ENCODE measurements around the gene CYP2C18.
"Not testable (repeated sequence)": the region's sequence is repeated elsewhere in the genome, so short reads cannot be mapped to it uniquely, and the experiment has no call there.

Gene CYP2C18

DNA sequence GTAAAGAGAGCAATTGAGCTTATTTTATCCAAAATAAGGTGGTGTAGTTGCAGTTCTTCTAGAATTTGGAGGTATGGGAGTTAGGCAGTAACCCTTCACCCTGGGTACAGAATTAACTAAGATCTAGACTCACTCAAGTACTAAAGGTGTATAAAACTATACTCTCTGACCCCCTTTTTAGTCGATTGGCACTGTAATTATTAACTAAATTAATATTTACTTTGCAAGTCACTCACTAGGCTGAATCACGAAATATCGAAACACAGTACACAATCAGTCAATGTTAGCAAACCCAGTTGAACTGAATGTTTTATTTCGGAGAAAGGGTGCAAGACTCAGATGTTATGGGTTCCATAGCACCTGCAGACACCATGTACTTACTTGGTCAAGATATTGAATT lies 64.3 kb downstream of the CYP2C18 start:
- no peak for DNase-seq

DNA sequence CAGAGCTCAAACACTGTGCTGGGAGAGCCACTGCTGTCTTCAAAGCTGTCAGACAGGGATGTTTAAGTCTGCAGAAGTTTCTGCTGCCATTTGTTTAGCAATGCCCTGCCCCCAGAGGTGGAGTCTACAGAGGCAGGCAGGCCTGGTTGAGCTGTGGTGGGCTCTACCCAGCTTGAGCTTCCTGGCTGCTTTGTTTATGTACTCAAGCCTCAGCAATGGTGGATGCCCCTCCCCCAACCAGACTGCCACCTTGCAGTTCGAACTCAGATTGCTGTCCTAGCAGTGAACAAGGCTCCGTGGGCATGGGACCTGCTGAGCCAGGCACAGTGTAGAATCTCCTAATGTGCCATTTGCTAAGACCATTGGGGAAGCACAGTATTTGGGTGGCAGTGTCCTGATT lies 74.4 kb downstream of the CYP2C18 start:
- DNase-seq, result no peak

DNA sequence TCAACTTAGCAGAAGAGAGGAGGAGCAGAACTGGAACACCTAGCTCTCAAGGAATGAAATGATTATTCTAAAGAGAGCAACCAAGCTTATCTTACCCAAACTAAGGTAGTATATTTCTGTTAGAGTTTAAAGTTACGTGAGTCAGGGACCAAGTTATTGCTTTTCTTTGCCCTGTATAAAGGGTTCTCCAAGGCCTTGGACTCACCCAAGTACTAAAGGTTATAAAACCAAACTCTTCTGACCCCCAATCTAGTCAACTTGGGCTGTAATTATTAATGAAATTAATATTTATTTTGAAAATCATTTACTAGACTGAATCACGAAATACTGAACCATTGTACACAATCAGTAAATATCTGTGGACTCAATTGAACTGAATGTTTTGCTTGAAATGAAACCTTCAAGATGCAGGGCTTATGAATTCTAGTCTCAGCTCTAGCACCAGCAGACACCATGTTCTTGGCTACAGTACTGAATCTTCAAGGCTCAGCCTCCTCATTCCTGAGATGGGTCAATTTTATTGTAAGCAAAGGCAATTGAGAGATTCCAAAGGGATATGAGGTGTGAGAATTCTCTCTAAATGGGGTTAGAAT lies 77.2 kb downstream of the CYP2C18 start:
- no peak for DNase-seq

DNA sequence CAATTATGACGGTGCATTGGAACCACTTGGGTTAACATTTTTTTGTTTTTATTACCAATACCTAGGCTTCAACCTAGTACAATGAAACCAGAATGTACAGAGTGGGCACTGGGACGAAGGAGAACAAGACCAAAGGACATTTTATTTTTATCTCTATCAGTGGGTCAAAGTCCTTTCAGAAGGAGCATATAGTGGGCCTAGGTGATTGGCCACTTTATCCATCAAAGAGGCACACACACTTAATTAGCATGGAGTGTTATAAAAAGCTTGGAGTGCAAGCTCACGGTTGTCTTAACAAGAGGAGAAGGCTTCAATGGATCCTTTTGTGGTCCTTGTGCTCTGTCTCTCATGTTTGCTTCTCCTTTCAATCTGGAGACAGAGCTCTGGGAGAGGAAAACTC lies 78.9 kb downstream of the CYP2C18 start, which contains the start of gene CYP2C19:
CYP2C19 (plus strand) TSS at position 289 of the 400 bp plus-strand sequence; CDS start at position 314, 25 bp downstream.
- no peak for DNase-seq

DNA sequence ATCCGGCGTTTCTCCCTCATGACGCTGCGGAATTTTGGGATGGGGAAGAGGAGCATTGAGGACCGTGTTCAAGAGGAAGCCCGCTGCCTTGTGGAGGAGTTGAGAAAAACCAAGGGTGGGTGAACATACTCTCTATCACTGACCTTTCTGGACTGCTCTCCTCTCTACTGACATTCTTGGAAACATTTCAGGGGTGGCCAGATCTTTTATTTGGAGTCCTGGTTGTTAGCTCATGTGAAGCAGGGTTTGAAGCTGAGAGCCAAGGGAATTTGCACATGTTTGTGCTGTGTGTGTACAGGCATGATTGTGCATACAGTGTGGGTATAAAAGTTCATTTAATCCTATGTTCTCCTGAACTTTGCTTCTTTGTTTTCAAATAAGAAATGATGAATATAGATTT lies 91.9 kb downstream of the CYP2C18 start:
- not testable (repeated sequence) for DNase-seq

DNA sequence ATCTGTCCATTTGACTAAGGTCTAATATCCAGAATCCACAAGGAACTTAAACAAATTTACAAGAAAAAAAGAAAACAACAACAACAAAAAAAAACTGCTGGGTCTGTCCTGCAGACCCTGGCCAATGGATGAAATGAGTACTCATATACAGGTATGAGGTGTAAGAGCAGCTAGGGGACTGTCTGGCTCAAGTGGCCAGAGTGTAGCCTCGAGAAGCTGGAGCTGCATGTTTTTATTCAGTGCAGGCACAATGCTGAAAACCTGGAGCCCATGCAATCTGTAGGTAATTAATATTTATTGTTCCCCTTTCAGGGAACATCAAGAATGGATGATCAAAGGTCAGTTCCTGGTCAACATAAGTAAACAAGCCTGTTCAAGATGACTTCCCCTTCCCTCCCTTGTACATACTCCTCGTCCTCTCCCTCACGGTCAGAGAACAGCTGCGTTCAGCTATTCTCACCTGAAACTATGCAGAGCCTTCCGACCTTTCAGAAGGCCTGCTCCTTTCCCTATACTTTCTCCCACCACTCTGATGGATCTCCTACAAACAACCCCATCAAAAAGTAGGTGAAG lies 94.4 kb downstream of the CYP2C18 start:
- no peak for DNase-seq

DNA sequence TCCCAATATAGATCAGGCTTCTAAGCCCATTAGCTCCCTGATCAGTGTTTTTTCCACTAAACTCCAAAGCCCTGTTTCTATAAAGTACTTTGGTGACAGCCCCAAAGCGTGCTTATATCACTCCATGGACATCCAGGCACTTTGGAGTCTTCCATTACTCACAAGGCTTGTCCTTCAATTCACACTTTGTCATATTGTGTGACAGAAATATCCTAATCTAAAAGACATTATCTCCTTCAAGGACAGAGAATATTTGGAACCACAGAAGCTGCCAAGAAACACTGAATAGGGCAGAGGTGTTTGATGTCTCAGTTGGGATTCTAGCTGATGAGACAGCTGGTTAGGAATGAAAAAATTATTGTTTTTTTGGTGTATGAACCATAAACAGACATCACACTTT lies 97.3 kb downstream of the CYP2C18 start:
- no peak for DNase-seq

DNA sequence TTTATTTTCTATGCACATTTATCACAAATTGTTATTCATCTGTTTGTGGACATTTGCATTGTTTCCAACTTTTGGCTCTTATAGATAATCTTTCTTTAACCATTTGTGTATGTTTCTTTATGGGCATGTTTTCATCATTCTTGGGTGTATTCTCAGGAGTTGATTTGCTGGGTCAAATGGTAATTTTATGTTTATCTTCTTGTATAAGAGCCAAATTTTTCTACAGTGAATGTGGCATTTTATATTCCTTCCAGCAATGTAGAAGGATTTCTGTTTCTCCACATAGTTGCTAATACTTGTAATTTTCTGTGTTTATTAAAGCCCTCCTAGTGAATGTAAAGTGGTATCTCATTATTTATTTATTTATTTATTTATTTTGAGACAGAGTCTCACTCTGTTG lies 100.7 kb downstream of the CYP2C18 start:
- no peak for DNase-seq

DNA sequence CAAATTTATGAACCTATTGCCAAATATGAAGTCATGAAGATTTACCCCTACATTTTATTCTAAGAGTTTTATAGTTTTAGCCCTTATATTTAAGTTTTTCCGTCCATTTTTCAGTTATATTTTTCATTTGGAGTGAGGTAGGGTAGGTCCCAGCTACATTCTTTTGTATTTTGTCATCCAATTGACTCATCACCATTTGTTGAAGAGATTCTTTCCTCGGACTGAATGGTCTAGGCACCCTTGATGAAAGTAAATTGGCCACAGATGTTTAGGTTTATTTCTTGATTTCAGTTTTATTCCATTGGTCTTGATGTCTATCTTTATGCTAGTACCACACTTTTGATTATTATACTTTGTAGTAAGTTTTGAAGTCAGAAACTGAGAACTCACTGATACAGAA lies 101.7 kb downstream of the CYP2C18 start:
- no peak for DNase-seq
